ACHN (cell line): Measurements from ENCODE around the gene MFGE8.

ENCODE experiments used
- DNase-seq: peaks from one replicate; pipeline ENCODE4 v3.0.0-alpha.2; 2015
- in situ Hi-C: cut with HindIII; loops from 2 replicates; pipeline ENCODE4 v1.10.0; 2017; ENCODE audit warnings: low sequenced_read_pairs, low pct_ligation_motif_present, low pct_unique_long_range_greater_than_20kb

Gene MFGE8

GRCh38 chr15:88880944-88881740, 32.0 kb downstream of the MFGE8 start:
- in situ Hi-C loops: no loop called here
- no peak for DNase-seq

GRCh38 chr15:88878720-88879184, 34.4 kb downstream of the MFGE8 start:
- in situ Hi-C loops: no loop called here
- peak; percentile 48 for DNase-seq

- no peak for DNase-seq
- in situ Hi-C loops: no loop called here
Measured at GRCh38 chr15:88877906-88878305, 35.3 kb downstream of the MFGE8 start.

DNA sequence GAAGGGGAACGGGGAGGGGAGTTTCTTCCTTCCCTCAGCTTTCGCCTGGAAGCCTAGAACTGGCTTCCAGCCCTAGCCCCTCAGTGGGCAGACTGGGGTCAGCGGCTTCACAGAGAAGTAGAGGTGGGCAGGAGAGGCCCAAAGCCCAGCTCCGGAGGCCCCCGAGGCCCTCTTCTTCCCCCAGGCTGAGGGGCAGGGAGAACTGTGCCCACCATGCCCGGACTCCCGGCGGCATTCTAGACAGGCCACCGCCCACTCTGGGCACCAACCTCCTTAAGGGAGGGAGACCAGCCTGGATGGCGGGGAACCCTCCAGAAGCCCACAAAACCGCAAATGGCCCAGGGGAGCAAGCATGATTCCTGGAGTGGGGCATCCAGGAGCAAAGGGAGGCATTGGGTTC, 35.8 kb downstream of the MFGE8 start:
- in situ Hi-C loops: no loop called here
- DNase-seq: no peak

GRCh38 chr15:88876573-88876972, 36.6 kb downstream of the MFGE8 start:
- in situ Hi-C loops: no loop called here

DNA sequence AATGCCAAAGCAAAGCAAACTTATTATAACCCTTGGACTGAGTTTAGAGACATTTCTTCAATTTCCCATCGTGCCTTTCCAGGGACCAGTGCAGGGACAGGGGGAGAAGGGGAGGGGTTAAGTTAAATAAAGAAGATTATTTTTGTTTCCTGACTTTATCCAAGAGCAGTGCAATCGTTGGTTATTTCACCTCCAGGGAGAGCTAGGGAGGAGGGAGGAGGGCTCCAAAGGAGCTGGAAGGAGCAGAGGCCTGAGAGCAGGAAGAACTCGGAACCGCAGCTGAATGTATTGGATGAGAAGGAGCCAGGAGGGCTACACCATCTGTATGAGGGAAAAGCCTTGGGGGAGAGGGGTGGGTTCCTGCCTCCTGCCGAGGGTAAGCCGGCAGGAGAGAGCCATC, 38.5 kb downstream of the MFGE8 start:
- no peak for DNase-seq
- in situ Hi-C loops: no loop called here

More at GRCh38 chr15:88876573-88876972, 36.6 kb downstream of the MFGE8 start:
- DNase-seq: no peak

- in situ Hi-C loops: no loop called here
- no peak for DNase-seq
Measured at GRCh38 chr15:88874275-88874674, 38.9 kb downstream of the MFGE8 start.

DNA sequence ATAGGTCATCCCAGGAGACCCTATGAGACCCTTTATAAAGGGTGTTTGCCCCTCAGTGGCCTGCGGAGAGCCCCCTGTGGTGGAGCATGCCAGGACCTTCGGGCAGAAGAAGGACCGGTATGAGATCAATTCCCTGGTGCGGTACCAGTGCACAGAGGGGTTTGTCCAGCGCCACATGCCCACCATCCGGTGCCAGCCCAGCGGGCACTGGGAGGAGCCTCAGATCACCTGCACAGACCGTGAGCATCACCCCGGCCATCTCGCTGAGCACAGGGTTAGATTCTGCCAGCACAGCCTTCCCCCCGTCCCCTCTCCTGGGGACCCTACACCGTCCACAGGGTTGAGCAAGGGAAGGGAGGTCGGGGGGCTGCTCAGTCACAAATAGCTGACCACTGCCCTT, 39.4 kb downstream of the MFGE8 start:
- in situ Hi-C loops: no loop called here
- DNase-seq: no peak

GRCh38 chr15:88872706-88873105, 40.5 kb downstream of the MFGE8 start:
- DNase-seq: no peak
- in situ Hi-C loops: no loop called here

DNA sequence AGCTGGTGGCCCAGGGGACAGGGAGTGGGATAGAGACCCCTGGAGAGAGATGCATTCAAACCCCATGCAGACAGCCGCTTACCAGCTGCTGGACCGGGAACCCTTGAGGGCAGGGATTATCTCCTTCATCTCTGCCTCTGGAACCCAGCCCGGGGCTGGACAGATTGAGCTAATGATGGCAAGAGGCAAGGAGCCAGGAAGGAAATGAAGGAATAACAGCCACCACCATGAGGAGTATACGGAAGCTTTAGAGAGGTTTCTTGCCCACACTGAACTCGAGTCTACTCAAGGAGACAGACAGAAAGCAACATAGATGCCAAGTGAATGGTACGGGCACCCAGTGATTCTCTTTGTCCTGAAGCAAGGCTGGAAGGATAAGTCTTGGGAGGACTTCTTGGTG, 41.1 kb downstream of the MFGE8 start:
- in situ Hi-C loops: no loop called here
- DNase-seq: no peak

DNA sequence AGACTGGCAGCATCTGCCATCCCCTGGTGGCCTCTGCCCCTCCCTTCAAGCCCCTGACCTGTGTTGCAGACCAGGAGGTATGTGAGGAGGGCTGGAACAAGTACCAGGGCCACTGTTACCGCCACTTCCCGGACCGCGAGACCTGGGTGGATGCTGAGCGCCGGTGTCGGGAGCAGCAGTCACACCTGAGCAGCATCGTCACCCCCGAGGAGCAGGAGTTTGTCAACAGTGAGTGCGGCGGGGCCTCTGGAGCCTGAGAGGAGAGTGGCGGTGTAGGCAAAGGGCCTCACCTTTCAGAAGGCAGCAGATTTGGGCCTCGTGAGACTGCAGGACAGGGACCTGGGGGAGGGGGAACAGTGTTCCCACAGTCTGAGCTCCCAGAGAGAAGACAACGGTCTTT, 41.9 kb downstream of the MFGE8 start:
- no peak for DNase-seq
- in situ Hi-C loops: no loop called here

DNA sequence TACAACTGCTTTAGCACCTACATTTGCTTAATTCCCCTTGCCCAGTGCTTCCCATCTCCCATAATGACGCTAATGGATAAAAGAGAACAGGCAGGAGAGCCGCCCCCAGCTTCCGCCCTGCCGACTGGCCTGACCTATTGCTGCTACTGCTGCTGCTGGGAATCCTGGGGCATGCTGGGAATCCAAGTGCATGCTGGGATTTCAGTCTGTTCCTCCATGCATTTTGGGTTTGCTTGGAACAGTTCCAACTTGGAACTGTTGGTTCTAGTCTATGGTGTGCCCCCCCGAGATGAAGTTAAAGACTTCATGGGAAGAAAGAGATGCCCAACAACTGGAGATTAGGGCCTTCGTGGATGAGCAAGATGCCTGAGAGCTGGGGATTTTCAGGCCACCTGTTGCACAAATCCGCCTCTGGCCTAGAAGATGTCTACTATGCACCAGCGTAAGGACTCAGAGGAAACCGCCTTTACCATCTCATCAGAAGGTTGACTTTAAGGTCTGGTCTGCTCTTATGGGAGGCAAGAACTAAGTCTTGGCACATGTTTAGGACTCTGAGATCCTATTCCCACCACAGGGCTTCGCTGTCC, 46.8 kb downstream of the MFGE8 start:
- in situ Hi-C loops: no loop called here
- no peak for DNase-seq

DNA sequence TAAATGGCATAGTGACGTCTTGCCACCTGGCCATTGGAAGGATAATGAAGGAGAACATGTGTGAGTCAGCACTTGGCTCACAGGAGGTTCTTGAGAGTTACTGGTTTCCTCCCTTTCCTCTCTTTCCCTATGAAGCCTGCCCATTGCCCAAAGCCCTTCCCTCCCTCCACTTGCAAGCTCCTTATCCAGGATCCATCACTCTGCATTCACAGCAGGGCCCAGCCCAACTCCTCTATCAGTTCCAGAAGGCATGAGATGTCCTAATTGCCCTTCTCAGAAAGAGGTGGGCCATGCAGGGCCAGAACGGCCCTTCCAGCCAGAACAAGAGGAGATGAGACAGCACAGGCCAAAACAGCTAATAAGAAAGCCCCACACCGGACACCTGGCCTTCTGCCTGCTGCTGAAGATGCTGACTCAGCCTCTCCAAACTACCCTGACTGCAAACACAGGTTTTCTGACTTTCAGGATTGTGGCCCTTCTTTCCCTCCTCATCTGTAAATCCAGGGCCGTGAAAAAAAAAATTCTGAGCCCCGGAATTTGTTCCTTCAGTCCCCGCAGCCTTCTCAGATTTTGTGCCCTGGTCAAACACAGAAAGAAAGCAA, 47.6 kb downstream of the MFGE8 start:
- in situ Hi-C loops: no loop called here
- no peak for DNase-seq

GRCh38 chr15:88864861-88865497, 48.2 kb downstream of the MFGE8 start:
- in situ Hi-C loops: no loop called here
- DNase-seq: no peak

- in situ Hi-C loops: no loop called here
- DNase-seq: no peak
Measured at GRCh38 chr15:88863412-88863811, 49.8 kb downstream of the MFGE8 start.

DNA sequence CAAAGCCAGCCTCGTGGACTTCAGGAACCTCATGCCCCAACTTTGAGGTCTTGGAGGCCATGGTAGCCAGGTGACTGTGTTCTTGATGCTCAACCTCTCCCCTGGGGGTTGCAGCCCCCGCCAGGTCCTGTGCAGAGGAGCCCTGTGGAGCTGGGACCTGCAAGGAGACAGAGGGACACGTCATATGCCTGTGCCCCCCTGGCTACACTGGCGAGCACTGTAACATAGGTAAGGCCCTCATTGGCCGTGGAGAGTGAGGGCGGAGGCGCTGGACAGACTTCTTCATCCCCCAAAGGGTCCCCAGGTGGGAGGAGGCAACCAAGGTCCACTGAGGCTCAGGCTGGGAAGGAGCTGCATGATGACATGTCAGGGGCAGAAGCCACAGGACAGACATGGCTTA, 53.0 kb downstream of the MFGE8 start:
- in situ Hi-C loops: no loop called here
- DNase-seq: no peak

DNA sequence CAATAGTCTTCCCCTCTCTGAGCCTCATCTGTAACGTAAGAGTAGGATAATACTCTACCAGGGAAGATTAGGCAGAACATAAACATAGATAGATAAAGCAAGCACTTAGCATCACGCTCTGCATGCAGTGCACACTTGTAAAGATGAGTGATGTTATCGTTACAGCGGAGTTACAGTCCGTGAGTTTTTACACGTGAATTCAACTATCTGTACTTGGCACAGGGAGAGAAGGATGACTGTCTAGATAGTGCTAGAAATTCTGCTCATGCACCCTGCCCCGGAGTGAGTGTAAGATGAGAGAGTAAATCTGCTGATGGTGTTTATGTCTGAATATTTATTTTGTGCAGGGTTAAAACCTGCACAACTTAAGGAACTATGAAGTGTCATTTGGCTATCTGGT, 53.6 kb downstream of the MFGE8 start:
- in situ Hi-C loops: no loop called here
- DNase-seq: no peak

- no peak for DNase-seq
- in situ Hi-C loops: no loop called here
Measured at GRCh38 chr15:88858934-88859333, 54.2 kb downstream of the MFGE8 start.

DNA sequence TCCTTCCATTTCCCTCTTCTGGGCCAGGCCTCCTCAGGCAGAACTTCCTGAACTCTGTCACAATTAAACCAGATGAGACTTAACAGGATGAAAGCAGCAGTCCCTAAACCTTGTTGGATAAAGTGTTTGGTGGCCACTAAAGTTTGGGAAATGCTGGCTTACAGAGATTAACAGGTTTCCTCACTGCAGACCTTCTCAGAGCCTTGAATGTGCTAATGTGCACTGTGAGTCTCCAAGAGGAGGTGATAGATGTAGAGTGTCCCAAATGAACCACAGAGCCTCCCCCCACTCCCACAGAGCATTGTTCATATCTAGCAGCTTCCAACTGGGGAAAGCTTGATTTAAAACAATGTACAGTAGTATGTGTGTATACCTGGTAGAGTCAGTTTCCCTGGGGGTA, 60.7 kb downstream of the MFGE8 start:
- in situ Hi-C loops: no loop called here
- no peak for DNase-seq
